H1 (cell line): ENCODE data around the gene GRID1. TPM values are rescaled to one million over a fixed set of nuclear protein-coding genes. Genes with fewer than 3 reads are reported as not detected.

Experiments
- CTCF ChIA-PET: fragments of 300-600 bp; sonication (Branson Sonifier 250); formaldehyde crosslinking; loops from one replicate; lab custom pipeline; 2021; ENCODE audit not compliant: partially characterized antibody; lab: Charles Lee
- POLR2A ChIA-PET: fragments of 300-600 bp; sonication (Branson Sonifier 250); formaldehyde crosslinking; loops from one replicate; lab custom pipeline; 2021; ENCODE audit warnings: inconsistent platforms; ENCODE audit not compliant: partially characterized antibody; lab: Charles Lee
- DNase-seq, 2 experiments: peaks; one replicate each; pipeline versions ENCODE4 v3.0.0 to v3.0.0-alpha.2; 2010 to 2022; ENCODE audit warnings: low spot score in 2 of 2, low read depth in 1 of 2, mixed read lengths in 1 of 2
- FAIRE-seq: peaks from 2 replicates; lab custom pipeline; 2011; peaks lifted over from hg19 to GRCh38; lab: Jason Lieb, UNC
- H2AFZ ChIP-seq: 2 replicates; pipeline ENCODE4 v1.8.1; 2012; ENCODE audit warnings: low read length, inconsistent platforms
- H2AK5ac ChIP-seq: 2 replicates; pipeline ENCODE4 v1.6.1; 2013; ENCODE audit warnings: low read depth, low read length
- H2BK120ac ChIP-seq: replicated peaks from 2 replicates; pipeline ENCODE3; 2013; ENCODE audit warnings: low read depth, low read length, inconsistent platforms
- H2BK12ac ChIP-seq: 2 replicates; pipeline ENCODE4 v1.6.1; 2013; ENCODE audit warnings: low read depth, low read length
- H2BK15ac ChIP-seq: 2 replicates; pipeline ENCODE4 v1.6.1; 2013; ENCODE audit warnings: low read length
- H2BK20ac ChIP-seq: 2 replicates; pipeline ENCODE4 v1.6.1; 2013; ENCODE audit warnings: low read length
- H2BK5ac ChIP-seq: 2 replicates; pipeline ENCODE4 v1.6.1; 2013; ENCODE audit warnings: low read depth, low read length
- H3K14ac ChIP-seq: 2 replicates; pipeline ENCODE4 v1.6.1; 2013; ENCODE audit warnings: inconsistent platforms; ENCODE audit not compliant: insufficient read length
- H3K18ac ChIP-seq: 2 replicates; pipeline ENCODE4 v1.6.1; 2013; ENCODE audit warnings: low read length; ENCODE audit errors: extremely low read depth
- H3K23ac ChIP-seq: 2 replicates; pipeline ENCODE4 v1.6.1; 2013; ENCODE audit warnings: inconsistent platforms; ENCODE audit not compliant: insufficient read length
- H3K23me2 ChIP-seq: 2 replicates; pipeline ENCODE4 v1.6.1; 2013; ENCODE audit warnings: low read depth, low read length
- H3K27ac ChIP-seq: 2 replicates; pipeline ENCODE4 v1.6.1; 2011; ENCODE audit warnings: low read depth, low read length, inconsistent platforms
- H3K27me3 ChIP-seq, 4 experiments: replicated peaks in 1 of 4; 1 replicate in 1 of 4; 2 replicates in 3 of 4; pipeline versions ENCODE4 v1.6.1 to v1.8.1; 2011 to 2013; ENCODE audit warnings: low read length in 3 of 4, mild to moderate bottlenecking in 3 of 4, inconsistent platforms in 2 of 4, mixed read lengths in 2 of 4, moderate library complexity in 1 of 4; ENCODE audit not compliant: control insufficient read depth in 3 of 4, insufficient read depth in 3 of 4; ENCODE audit errors: extremely low read depth in 1 of 4
- H3K36me3 ChIP-seq, 4 experiments: 2 replicates each; pipeline versions ENCODE4 v1.6.1 to v1.8.1; 2011 to 2013; ENCODE audit warnings: mild to moderate bottlenecking in 4 of 4, low read length in 3 of 4, moderate library complexity in 2 of 4, control low read depth in 1 of 4, inconsistent platforms in 1 of 4; ENCODE audit not compliant: insufficient read depth in 4 of 4, control insufficient read depth in 2 of 4
- H3K4ac ChIP-seq: replicated peaks from 2 replicates; pipeline ENCODE3; 2013; ENCODE audit warnings: low read length, low read depth, mixed read lengths, inconsistent platforms; ENCODE audit not compliant: insufficient read length
- H3K4me1 ChIP-seq, 4 experiments: replicated peaks in 1 of 4; 1 replicate in 1 of 4; 2 replicates in 3 of 4; pipeline versions ENCODE4 v1.6.1 to v1.8.1; 2011 to 2013; ENCODE audit warnings: low read length in 3 of 4, inconsistent platforms in 2 of 4, mixed read lengths in 1 of 4; ENCODE audit not compliant: insufficient read depth in 4 of 4, control insufficient read depth in 3 of 4
- H3K4me2 ChIP-seq, 2 experiments: 2 replicates each; pipeline versions ENCODE4 v1.6.1 to v1.8.1; 2011 to 2013; ENCODE audit warnings: low read depth in 2 of 2, low read length in 2 of 2, control low read depth in 1 of 2, inconsistent platforms in 1 of 2, mild to moderate bottlenecking in 1 of 2; ENCODE audit not compliant: insufficient read depth in 1 of 2
- H3K4me3 ChIP-seq, 4 experiments: fragments of 200-600, 300-600 bp in 1 of 4; sonication (generic), shearing (Covaris generic), sonication (Bioruptor Twin) in 1 of 4; 2 replicates each; pipeline versions ENCODE4 v1.5.1 to v1.8.1; 2011 to 2016; ENCODE audit warnings: low read length in 4 of 4, low read depth in 3 of 4, control low read depth in 2 of 4, inconsistent platforms in 2 of 4, mild to moderate bottlenecking in 2 of 4, mixed read lengths in 1 of 4, moderate library complexity in 1 of 4; ENCODE audit not compliant: insufficient read depth in 2 of 4; ENCODE audit errors: extremely low read depth in 1 of 4
- H3K56ac ChIP-seq: replicated peaks from 2 replicates; pipeline ENCODE3; 2013; ENCODE audit warnings: low read depth, mild to moderate bottlenecking, mixed read lengths, low read length, inconsistent platforms; ENCODE audit not compliant: insufficient read length
- H3K79me1 ChIP-seq: 2 replicates; pipeline ENCODE4 v1.6.1; 2013; ENCODE audit warnings: low read depth, low read length, control low read depth
- H3K79me2 ChIP-seq, 2 experiments: 2 replicates each; pipeline versions ENCODE4 v1.6.1 to v1.8.1; 2012 to 2013; ENCODE audit warnings: low read length in 2 of 2, mild to moderate bottlenecking in 2 of 2, inconsistent platforms in 1 of 2; ENCODE audit not compliant: insufficient read depth in 2 of 2, control insufficient read depth in 1 of 2
- H3K9ac ChIP-seq, 4 experiments: replicated peaks in 1 of 4; 1 replicate in 1 of 4; 2 replicates in 3 of 4; pipeline versions ENCODE4 v1.6.1 to v1.8.1; 2011 to 2013; ENCODE audit warnings: low read depth in 3 of 4, low read length in 3 of 4, control low read depth in 2 of 4, mild to moderate bottlenecking in 2 of 4, moderate library complexity in 2 of 4, inconsistent platforms in 1 of 4; ENCODE audit errors: extremely low read depth in 1 of 4
- H3K9me3 ChIP-seq, 2 experiments: 2 replicates each; pipeline versions ENCODE4 v1.6.1 to v1.8.1; 2012 to 2013; ENCODE audit warnings: mild to moderate bottlenecking in 2 of 2, moderate library complexity in 2 of 2, control low read depth in 1 of 2, inconsistent platforms in 1 of 2, low read depth in 1 of 2, low read length in 1 of 2, mixed read lengths in 1 of 2; ENCODE audit not compliant: insufficient read depth in 2 of 2
- H4K20me1 ChIP-seq, 2 experiments: replicated peaks in 1 of 2; 2 replicates each; pipeline versions ENCODE3 to v1.8.1; 2011 to 2013; ENCODE audit warnings: inconsistent platforms in 2 of 2, low read length in 2 of 2, mild to moderate bottlenecking in 1 of 2; ENCODE audit not compliant: insufficient read depth in 2 of 2, control insufficient read depth in 1 of 2
- H4K5ac ChIP-seq: 2 replicates; pipeline ENCODE4 v1.6.1; 2013; ENCODE audit warnings: low read length, low read depth, mixed read lengths, inconsistent platforms; ENCODE audit not compliant: insufficient read length
- H4K8ac ChIP-seq: 2 replicates; pipeline ENCODE4 v1.8.0; 2013; ENCODE audit warnings: mild to moderate bottlenecking, moderate library complexity, low read length, inconsistent platforms; ENCODE audit not compliant: insufficient read depth; ENCODE audit errors: extremely low read depth
- H4K91ac ChIP-seq: replicated peaks from 2 replicates; pipeline ENCODE3; 2013; ENCODE audit warnings: low read length, mixed read lengths, inconsistent platforms; ENCODE audit not compliant: insufficient read length
- CBX5 ChIP-seq: fragments of 300-800, 300-1000 bp; sonication (generic); IDR thresholded peaks from 2 replicates; pipeline ENCODE4 v1.7.1; 2016; ENCODE audit warnings: antibody characterized with exemption, low read length, low read depth
- CTBP2 ChIP-seq: IDR thresholded peaks from 2 replicates; pipeline ENCODE4 v1.7.0; 2011; ENCODE audit warnings: borderline replicate concordance, mild to moderate bottlenecking, moderate library complexity, mixed read lengths, low read length; ENCODE audit not compliant: insufficient read depth, insufficient read length
- EGR1 ChIP-seq: IDR thresholded peaks from 2 replicates; pipeline ENCODE4 v1.6.1; 2011; ENCODE audit warnings: low read depth, low read length, borderline replicate concordance
- HDAC6 ChIP-seq: IDR thresholded peaks from one replicate; pipeline ENCODE4 v1.7.1; 2012; ENCODE audit warnings: low read depth, mild to moderate bottlenecking, inconsistent platforms, low read length, moderate library complexity
- KDM4A ChIP-seq: IDR thresholded peaks from one replicate; pipeline ENCODE4 v1.7.1; 2012; ENCODE audit warnings: low read depth, mild to moderate bottlenecking, moderate library complexity, low read length, inconsistent platforms; ENCODE audit not compliant: severe bottlenecking
- NANOG ChIP-seq: IDR thresholded peaks from 2 replicates; pipeline ENCODE4 v1.6.1; 2011; ENCODE audit warnings: low read length, low read depth, mild to moderate bottlenecking, inconsistent platforms; ENCODE audit not compliant: insufficient read depth, poor library complexity, severe bottlenecking
- NRF1 ChIP-seq: IDR thresholded peaks from 2 replicates; pipeline ENCODE4 v1.6.1; 2011; ENCODE audit warnings: mild to moderate bottlenecking, low read depth, low read length, improper control_type of control experiment
- RNF2 ChIP-seq: fragments of 200-900, 300-1000 bp; sonication (generic); IDR thresholded peaks from 2 replicates; pipeline ENCODE4 v1.7.1; 2016; ENCODE audit warnings: borderline replicate concordance, low read depth, mild to moderate bottlenecking, antibody characterized with exemption, low read length; ENCODE audit not compliant: poor library complexity, severe bottlenecking; ENCODE audit errors: missing control alignments
- SP2 ChIP-seq: IDR thresholded peaks from 2 replicates; pipeline ENCODE4 v1.6.1; 2012; ENCODE audit warnings: mild to moderate bottlenecking, low read length, inconsistent platforms
- SP4 ChIP-seq: IDR thresholded peaks from 2 replicates; pipeline ENCODE4 v1.6.1; 2012; ENCODE audit warnings: low read length, inconsistent platforms
- TAF1 ChIP-seq: IDR thresholded peaks from 2 replicates; pipeline ENCODE4 v1.6.1; 2011; ENCODE audit warnings: mild to moderate bottlenecking, low read depth, low read length
- WGBS, 2 experiments: shearing (Covaris generic) in 1 of 2; methylation state at CpG; one replicate each; pipeline versions ENCODE4 v1.1.6 to v1.1.7; 2013 to 2015; ENCODE audit warnings: low lambda C conversion rate in 2 of 2, mixed read lengths in 2 of 2, inconsistent platforms in 1 of 2, low coverage in 1 of 2, missing lambda C conversion rate in 1 of 2; ENCODE audit not compliant: insufficient replicate concordance in 2 of 2, insufficient coverage in 1 of 2, insufficient read length in 1 of 2; ENCODE audit errors: extremely low coverage in 1 of 2, missing lambda C conversion rate in 1 of 2; 5-methylcytosine and 5-hydroxymethylcytosine counted together
- polyA plus RNA-seq, 7 experiments: library from polyadenylated mRNA; depleted of rRNA in 3 of 7; stranded (reverse) in 5 of 7; unstranded in 2 of 7; fragments of >200 nt in 5 of 7; fragments of 200-250 nt in 2 of 7; gene quantifications; 1 replicate in 5 of 7; 2 replicates in 1 of 7; 4 replicates in 1 of 7; pipeline versions ENCODE4 v1.2.1 to v1.2.3, GENCODE V29; 2011 to 2013; ENCODE audit warnings: missing spikeins in 2 of 7, mixed read lengths in 2 of 7
- total RNA-seq: library from RNA; stranded (reverse); fragmentation: NEBNext Ultra II Directional; extraction: Animal tissue kit (Norgen Biotek cat#: 25700); gene quantifications from 2 replicates; pipeline ENCODE4 v1.2.1, GENCODE V29; 2021
- TF ChIP-seq, protein P1 (sequence below): IDR thresholded peaks from 2 replicates; pipeline ENCODE4 v1.6.1; 2012; ENCODE audit warnings: inconsistent platforms
- TF ChIP-seq, protein P2 (sequence below): IDR thresholded peaks from 2 replicates; pipeline ENCODE4 v1.6.1; 2012; ENCODE audit warnings: inconsistent platforms

The GRID1 gene
- total and polyA plus RNA-seq, 2 of the 8 experiments (the other 6 are each of a cell fraction or from before 2014, with no cell fraction given) = 0.22 to 0.30 TPM

DNA sequence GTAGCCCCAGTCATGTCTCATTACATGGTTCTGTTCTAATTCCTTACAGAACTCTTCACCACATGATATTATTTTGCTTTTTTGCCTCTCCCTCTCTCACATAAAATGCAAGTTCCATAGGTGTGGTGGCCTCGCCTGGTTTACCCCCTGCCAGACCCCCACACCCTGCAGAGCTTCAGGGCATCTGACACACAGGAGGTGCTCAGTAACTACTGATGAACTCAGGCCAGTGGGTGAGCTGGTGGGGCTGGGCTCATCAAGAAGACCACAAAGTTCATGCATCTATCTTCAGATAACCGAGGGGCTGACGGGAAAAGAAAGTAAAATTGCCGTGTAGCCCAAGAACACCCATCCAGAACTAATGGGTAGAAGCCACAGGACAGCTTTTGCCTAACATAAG lies 253.1 kb downstream of the GRID1 start:
- H3K9ac ChIP-seq = no peak overlapping the region
- no peak overlapping the region for H2BK5ac ChIP-seq
- H3K56ac ChIP-seq = no peak overlapping the region
- H3K4me3 ChIP-seq = no peak overlapping the region
- WGBS, 2 experiments = 86% methylated on average over 4 of the region's 4 CpGs; no CpG with 5 or more reads in 1 of the 2 experiments
- no peak overlapping the region for H4K8ac ChIP-seq
- no peak overlapping the region for H3K27ac ChIP-seq
- H3K4me1 ChIP-seq = no peaks in the 10 kb centered on the region
- H3K18ac ChIP-seq = no peak overlapping the region
- no peak overlapping the region for H4K5ac ChIP-seq
- H4K20me1 ChIP-seq = peaks cover 0 to 6% of the 10 kb centered on the region in 2 experiments
- no peaks in the 10 kb centered on the region for H3K79me1 ChIP-seq
- no peak overlapping the region for H2BK15ac ChIP-seq
- no peak overlapping the region for H2BK20ac ChIP-seq
- no peak overlapping the region for H3K4me2 ChIP-seq
- no peaks in the 10 kb centered on the region for H3K36me3 ChIP-seq
- peaks cover 8% of the 10 kb centered on the region; the same call in 1 of the 2 replicates for H3K23me2 ChIP-seq
- no peak for DNase-seq
- POLR2A ChIA-PET = no interaction called here
- CTCF ChIA-PET = interaction anchor here (0.9 to 1.3 kb wide), 5 partner anchors 9 to 236 kb away, joined by 3 to 4 read pairs (median 3); no protein-coding TSS in a partner anchor
- H3K79me2 ChIP-seq = peaks cover 0 to 4% of the 10 kb centered on the region in 2 experiments; a peak in 1 of 4 replicates
- no peaks in the 10 kb centered on the region for H3K9me3 ChIP-seq
- H3K14ac ChIP-seq = no peak overlapping the region
- no peak overlapping the region for H2BK120ac ChIP-seq
- no peak overlapping the region for H2AK5ac ChIP-seq
- no peak for FAIRE-seq
- no peak overlapping the region for H2AFZ ChIP-seq
- H4K91ac ChIP-seq = no peak overlapping the region
- H3K27me3 ChIP-seq = no peaks in the 10 kb centered on the region
- H2BK12ac ChIP-seq = no peak overlapping the region
- H3K23ac ChIP-seq = no peak overlapping the region
- no peak overlapping the region for H3K4ac ChIP-seq
- TF ChIP-seq SP2 (no peak), RNF2 (no peak), SP4 (no peak), NANOG (no peak), EGR1 (no peak), NRF1 (no peak), HDAC6 (no peak), CBX5 (no peak), KDM4A (no peak), CTBP2 (no peak), TAF1 (no peak)
- TF ChIP-seq, protein P1, sequence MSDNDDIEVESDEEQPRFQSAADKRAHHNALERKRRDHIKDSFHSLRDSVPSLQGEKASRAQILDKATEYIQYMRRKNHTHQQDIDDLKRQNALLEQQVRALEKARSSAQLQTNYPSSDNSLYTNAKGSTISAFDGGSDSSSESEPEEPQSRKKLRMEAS = no peak
- TF ChIP-seq, protein P2, sequence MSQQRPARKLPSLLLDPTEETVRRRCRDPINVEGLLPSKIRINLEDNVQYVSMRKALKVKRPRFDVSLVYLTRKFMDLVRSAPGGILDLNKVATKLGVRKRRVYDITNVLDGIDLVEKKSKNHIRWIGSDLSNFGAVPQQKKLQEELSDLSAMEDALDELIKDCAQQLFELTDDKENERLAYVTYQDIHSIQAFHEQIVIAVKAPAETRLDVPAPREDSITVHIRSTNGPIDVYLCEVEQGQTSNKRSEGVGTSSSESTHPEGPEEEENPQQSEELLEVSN = no peak
